Immature natural killer cell (primary cell): ENCODE measurements around the gene RGS21. TPM values are rescaled to one million over a fixed set of nuclear protein-coding genes. Genes with fewer than 3 reads are reported as not detected.
"Not testable (repeated sequence)": the region's sequence is repeated elsewhere in the genome, so short reads cannot be mapped to it uniquely, and the experiment has no call there.

Experiments used
- DNase-seq, 3 donors: peaks; one replicate each; pipeline ENCODE4 v3.0.0; 2022; ENCODE audit warnings: mixed read lengths in 1 of 3
- H3K27ac Mint-ChIP-seq, 6 donors: one replicate each; pipeline ENCODE4 v1.8.0; 2020; ENCODE audit warnings: mixed read lengths in 6 of 6, mild to moderate bottlenecking in 5 of 6, inconsistent platforms in 4 of 6, moderate library complexity in 3 of 6
- H3K27me3 Mint-ChIP-seq, 3 donors: one replicate each; pipeline ENCODE4 v1.8.0; 2020 to 2021; ENCODE audit warnings: low read depth in 3 of 3, mild to moderate bottlenecking in 3 of 3, mixed read lengths in 3 of 3, moderate library complexity in 3 of 3, inconsistent platforms in 1 of 3
- H3K36me3 Mint-ChIP-seq, 3 donors: one replicate each; pipeline ENCODE4 v1.8.0; 2020; ENCODE audit warnings: mixed read lengths in 3 of 3, inconsistent platforms in 2 of 3, mild to moderate bottlenecking in 2 of 3
- H3K4me1 Mint-ChIP-seq, 2 donors: one replicate each; pipeline ENCODE4 v1.8.0; 2020; ENCODE audit warnings: inconsistent platforms in 2 of 2, mild to moderate bottlenecking in 2 of 2, mixed read lengths in 2 of 2, moderate library complexity in 1 of 2
- H3K4me3 Mint-ChIP-seq, 5 donors: one replicate each; pipeline ENCODE4 v1.8.0; 2020; ENCODE audit warnings: mild to moderate bottlenecking in 5 of 5, mixed read lengths in 5 of 5, inconsistent platforms in 3 of 5, moderate library complexity in 3 of 5
- H3K9me3 Mint-ChIP-seq, 6 donors: one replicate each; pipeline ENCODE4 v1.8.0; 2020; ENCODE audit warnings: mild to moderate bottlenecking in 6 of 6, mixed read lengths in 6 of 6, inconsistent platforms in 4 of 6, moderate library complexity in 3 of 6
- polyA plus RNA-seq, 3 donors: library from polyadenylated mRNA; unstranded; fragments of 300-500 nt; fragmentation: Illumina TruSeq; gene quantifications; one replicate each; pipeline ENCODE4 v1.2.3, GENCODE V29; 2021

RGS21 gene, protein sequence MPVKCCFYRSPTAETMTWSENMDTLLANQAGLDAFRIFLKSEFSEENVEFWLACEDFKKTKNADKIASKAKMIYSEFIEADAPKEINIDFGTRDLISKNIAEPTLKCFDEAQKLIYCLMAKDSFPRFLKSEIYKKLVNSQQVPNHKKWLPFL
- polyA plus RNA-seq = not detected

- H3K27ac Mint-ChIP-seq = no peak within 1 kb of the TSS
- DNase-seq = no peak
These were observed at the start of gene RGS21 for GRCh38 chr1:192316942-192317450. Gene RGS21, plus strand, starts transcription at chr1:192316992. Its CDS starts 26,045 bp downstream, at chr1:192343037.

GRCh38 chr1:192268468-192269052 is 48.2 kb upstream of the RGS21 start:
- H3K4me3 Mint-ChIP-seq = no peak overlapping the region
- no peaks in the 10 kb centered on the region for H3K27me3 Mint-ChIP-seq
- DNase-seq = no peak
- H3K9me3 Mint-ChIP-seq = peaks cover 2 to 25% (median 6%) of the 10 kb centered on the region in 6 donors
- H3K27ac Mint-ChIP-seq = no peak overlapping the region
- H3K4me1 Mint-ChIP-seq = no peaks in the 10 kb centered on the region
- no peaks in the 10 kb centered on the region for H3K36me3 Mint-ChIP-seq

More at GRCh38 chr1:192316942-192317450, at the start of gene RGS21:
- no peak within 1 kb of the TSS for H3K4me3 Mint-ChIP-seq
- H3K4me1 Mint-ChIP-seq = no peaks in the 10 kb centered on the region
- no peaks in the 10 kb centered on the region for H3K36me3 Mint-ChIP-seq
- H3K9me3 Mint-ChIP-seq = peaks cover 0 to 6% (median 2%) of the 10 kb centered on the region in 6 donors
- H3K27me3 Mint-ChIP-seq = peaks cover 0 to 2% (median 0%) of the 10 kb centered on the region in 3 donors

- H3K4me3 Mint-ChIP-seq = no peak overlapping the region
- no peaks in the 10 kb centered on the region for H3K4me1 Mint-ChIP-seq
- H3K9me3 Mint-ChIP-seq = peaks cover 2 to 29% (median 7%) of the 10 kb centered on the region in 6 donors
- H3K27me3 Mint-ChIP-seq = no peaks in the 10 kb centered on the region
- DNase-seq = no peak
- H3K36me3 Mint-ChIP-seq = no peaks in the 10 kb centered on the region
- no peak overlapping the region for H3K27ac Mint-ChIP-seq
These were observed 46.4 kb upstream of the RGS21 start for GRCh38 chr1:192270398-192270797.

DNA sequence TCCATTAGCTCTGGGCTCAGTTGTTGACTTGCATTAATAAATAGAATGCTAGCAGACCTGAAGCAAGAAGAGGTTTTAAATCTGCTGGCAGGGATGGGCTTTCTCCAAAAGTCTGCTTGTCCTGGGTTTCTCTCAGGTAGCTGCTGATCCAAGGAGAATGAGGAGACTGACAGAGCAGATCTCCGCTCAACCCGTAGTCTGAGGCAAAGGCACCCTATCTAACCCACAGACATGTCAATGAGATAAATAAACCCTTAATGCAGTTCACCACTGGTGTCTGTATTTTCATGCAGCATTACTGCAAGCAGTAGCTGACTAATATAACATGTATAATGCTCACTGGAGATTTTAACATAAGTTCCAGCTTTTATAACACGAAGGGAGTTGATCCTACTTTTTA is 44.1 kb upstream of the RGS21 start:
- Mint-ChIP-seq H3K4me3 (no peak overlapping the region), H3K4me1 (no peaks in the 10 kb centered on the region), H3K36me3 (no peaks in the 10 kb centered on the region)

GRCh38 chr1:192274588-192274987 is 42.2 kb upstream of the RGS21 start:
- Mint-ChIP-seq H3K4me3 (no peak overlapping the region), H3K4me1 (no peaks in the 10 kb centered on the region), H3K27me3 (no peaks in the 10 kb centered on the region), H3K36me3 (no peaks in the 10 kb centered on the region), H3K9me3 (peaks cover 1 to 24% (median 6%) of the 10 kb centered on the region in 6 donors), H3K27ac (no peak overlapping the region)
- no peak for DNase-seq

More for the DNA sequence above, 44.1 kb upstream of the RGS21 start:
- Mint-ChIP-seq H3K27me3 (no peaks in the 10 kb centered on the region), H3K9me3 (peaks cover 2 to 20% (median 7%) of the 10 kb centered on the region in 6 donors), H3K27ac (no peak overlapping the region)
- no peak for DNase-seq

DNA sequence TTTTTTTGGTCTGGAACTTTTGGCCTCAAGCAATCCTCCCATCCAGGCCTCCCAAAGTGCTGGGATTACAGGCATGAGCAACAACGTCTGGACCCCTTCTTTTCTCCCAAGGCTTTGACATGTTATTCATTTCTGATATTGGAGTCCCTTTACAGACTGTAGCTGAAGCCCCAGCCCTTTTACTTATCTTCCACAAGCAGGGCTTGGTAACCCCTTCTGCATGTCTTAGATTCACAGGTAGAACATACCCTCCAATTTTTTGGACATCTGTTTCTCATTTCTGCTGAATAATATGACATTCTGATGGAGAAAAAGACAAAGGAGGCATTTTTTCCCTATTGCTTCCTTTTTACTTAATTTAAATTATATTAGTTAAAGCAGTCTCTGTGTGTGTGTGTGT is 39.2 kb upstream of the RGS21 start:
- Mint-ChIP-seq H3K4me1 (no peaks in the 10 kb centered on the region), H3K27ac (no peak overlapping the region), H3K27me3 (no peaks in the 10 kb centered on the region)

GRCh38 chr1:192284927-192285326 is 31.9 kb upstream of the RGS21 start:
- Mint-ChIP-seq H3K27me3 (no peaks in the 10 kb centered on the region), H3K36me3 (peaks cover 0 to 6% (median 0%) of the 10 kb centered on the region in 3 donors), H3K27ac (no peak overlapping the region), H3K4me1 (no peaks in the 10 kb centered on the region), H3K9me3 (peaks cover 11 to 61% (median 20%) of the 10 kb centered on the region in 6 donors), H3K4me3 (no peak overlapping the region)
- no peak for DNase-seq

More for the DNA sequence above, 39.2 kb upstream of the RGS21 start:
- H3K4me3 Mint-ChIP-seq = no peak overlapping the region
- no peak for DNase-seq
- peaks cover 0 to 33% (median 9%) of the 10 kb centered on the region in 6 donors for H3K9me3 Mint-ChIP-seq
- H3K36me3 Mint-ChIP-seq = no peaks in the 10 kb centered on the region

- H3K4me3 Mint-ChIP-seq = no peak overlapping the region
- peaks cover 0 to 3% (median 0%) of the 10 kb centered on the region in 3 donors for H3K27me3 Mint-ChIP-seq
- no peak overlapping the region for H3K27ac Mint-ChIP-seq
- peaks cover 8 to 16% (median 11%) of the 10 kb centered on the region in 6 donors for H3K9me3 Mint-ChIP-seq
- H3K36me3 Mint-ChIP-seq = no peaks in the 10 kb centered on the region
- no peaks in the 10 kb centered on the region for H3K4me1 Mint-ChIP-seq
- DNase-seq = no peak
These were observed 13.8 kb upstream of the RGS21 start for GRCh38 chr1:192303029-192303428.

- not testable (repeated sequence) for H3K27me3 Mint-ChIP-seq, H3K4me3 Mint-ChIP-seq, H3K27ac Mint-ChIP-seq, DNase-seq, H3K36me3 Mint-ChIP-seq, H3K4me1 Mint-ChIP-seq
- H3K9me3 Mint-ChIP-seq = peaks cover 10 to 27% (median 16%) of the 10 kb centered on the region in 6 donors
These were observed 8.5 kb upstream of the RGS21 start for GRCh38 chr1:192308314-192308713.

GRCh38 chr1:192311281-192311680 is 5.5 kb upstream of the RGS21 start:
- Mint-ChIP-seq H3K9me3 (peaks cover 6 to 27% (median 14%) of the 10 kb centered on the region in 6 donors), H3K36me3 (no peaks in the 10 kb centered on the region), H3K4me1 (no peaks in the 10 kb centered on the region), H3K4me3 (no peak overlapping the region), H3K27ac (no peak overlapping the region), H3K27me3 (peaks cover 0 to 3% (median 0%) of the 10 kb centered on the region in 3 donors)
- DNase-seq = no peak

DNA sequence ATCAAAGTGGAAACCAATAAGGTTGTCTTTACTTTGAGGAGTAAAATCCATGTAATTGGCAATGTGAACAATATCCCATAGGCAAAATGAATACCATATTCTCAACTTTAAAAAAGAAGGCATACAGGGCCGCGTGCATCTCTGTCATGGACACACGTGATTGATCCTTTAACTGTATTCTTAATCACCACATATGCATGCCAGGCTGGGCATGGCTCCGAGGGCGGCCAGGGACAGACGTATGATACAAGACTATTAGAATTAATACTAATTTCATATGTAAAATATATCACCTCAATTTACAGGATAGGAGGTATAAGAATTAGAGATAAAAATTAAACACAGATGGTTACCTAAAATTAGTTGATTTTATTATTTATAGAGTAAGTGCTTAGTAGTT is 11.2 kb downstream of the RGS21 start:
- H3K27me3 Mint-ChIP-seq = peaks cover 0 to 2% (median 0%) of the 10 kb centered on the region in 3 donors
- no peak overlapping the region for H3K4me3 Mint-ChIP-seq
- no peak overlapping the region for H3K27ac Mint-ChIP-seq
- no peaks in the 10 kb centered on the region for H3K4me1 Mint-ChIP-seq
- H3K9me3 Mint-ChIP-seq = peaks cover 0 to 11% (median 5%) of the 10 kb centered on the region in 6 donors
- no peak for DNase-seq
- no peaks in the 10 kb centered on the region for H3K36me3 Mint-ChIP-seq

- Mint-ChIP-seq H3K4me3 (no peak overlapping the region), H3K36me3 (no peaks in the 10 kb centered on the region), H3K27ac (no peak overlapping the region), H3K4me1 (no peaks in the 10 kb centered on the region), H3K27me3 (peaks cover 0 to 2% (median 0%) of the 10 kb centered on the region in 3 donors), H3K9me3 (peaks cover 0 to 18% (median 8%) of the 10 kb centered on the region in 6 donors)
- DNase-seq = no peak
These were observed 26.1 kb downstream of the RGS21 start for GRCh38 chr1:192342842-192343241.

DNA sequence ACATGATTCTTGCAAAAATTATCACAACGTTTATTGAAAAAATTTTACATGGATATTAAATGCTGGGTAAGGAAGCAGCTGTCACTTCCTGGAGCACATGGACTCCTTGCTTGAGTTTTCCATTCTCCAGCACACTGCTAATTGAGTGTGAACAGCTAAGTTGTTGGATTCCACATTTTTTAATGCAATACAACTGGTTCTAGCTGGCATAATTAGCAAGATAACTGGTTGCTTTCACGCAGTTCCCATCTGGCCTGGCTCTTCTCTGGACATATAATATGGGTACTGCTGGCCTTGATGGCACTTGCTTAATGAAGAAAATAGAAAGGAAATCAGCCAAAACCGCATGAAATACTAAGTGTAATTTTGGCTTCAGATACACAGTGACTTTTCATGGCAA is 26.6 kb downstream of the RGS21 start:
- Mint-ChIP-seq H3K27ac (no peak overlapping the region), H3K4me3 (no peak overlapping the region), H3K36me3 (no peaks in the 10 kb centered on the region), H3K27me3 (peaks cover 0 to 2% (median 0%) of the 10 kb centered on the region in 3 donors), H3K4me1 (no peaks in the 10 kb centered on the region), H3K9me3 (peaks cover 0 to 18% (median 8%) of the 10 kb centered on the region in 6 donors)
- no peak for DNase-seq

GRCh38 chr1:192349314-192349713 is 32.5 kb downstream of the RGS21 start:
- peaks cover 0 to 2% (median 0%) of the 10 kb centered on the region in 3 donors for H3K27me3 Mint-ChIP-seq
- no peaks in the 10 kb centered on the region for H3K36me3 Mint-ChIP-seq
- no peak overlapping the region for H3K4me3 Mint-ChIP-seq
- H3K9me3 Mint-ChIP-seq = peaks cover 0 to 8% (median 0%) of the 10 kb centered on the region in 6 donors
- H3K4me1 Mint-ChIP-seq = no peaks in the 10 kb centered on the region
- no peak for DNase-seq
- no peak overlapping the region for H3K27ac Mint-ChIP-seq
